H1 (cell line): ENCODE measurements around the gene DUS4L. TPM values are rescaled to one million over a fixed set of nuclear protein-coding genes. Genes with fewer than 3 reads are reported as not detected.

ENCODE experiments used
- CTCF ChIA-PET: fragments of 300-600 bp; sonication (Branson Sonifier 250); formaldehyde crosslinking; loops from one replicate; lab custom pipeline; 2021; ENCODE audit not compliant: partially characterized antibody; lab: Charles Lee
- POLR2A ChIA-PET: fragments of 300-600 bp; sonication (Branson Sonifier 250); formaldehyde crosslinking; loops from one replicate; lab custom pipeline; 2021; ENCODE audit warnings: inconsistent platforms; ENCODE audit not compliant: partially characterized antibody; lab: Charles Lee
- DNase-seq, 2 experiments: peaks; one replicate each; pipeline versions ENCODE4 v3.0.0 to v3.0.0-alpha.2; 2010 to 2022; ENCODE audit warnings: low spot score in 2 of 2, low read depth in 1 of 2, mixed read lengths in 1 of 2
- FAIRE-seq: peaks from 2 replicates; lab custom pipeline; 2011; peaks lifted over from hg19 to GRCh38; lab: Jason Lieb, UNC
- H2AFZ ChIP-seq: 2 replicates; pipeline ENCODE4 v1.8.1; 2012; ENCODE audit warnings: low read length, inconsistent platforms
- H2AK5ac ChIP-seq: 2 replicates; pipeline ENCODE4 v1.6.1; 2013; ENCODE audit warnings: low read depth, low read length
- H2BK120ac ChIP-seq: replicated peaks from 2 replicates; pipeline ENCODE3; 2013; ENCODE audit warnings: low read depth, low read length, inconsistent platforms
- H2BK12ac ChIP-seq: 2 replicates; pipeline ENCODE4 v1.6.1; 2013; ENCODE audit warnings: low read depth, low read length
- H2BK15ac ChIP-seq: 2 replicates; pipeline ENCODE4 v1.6.1; 2013; ENCODE audit warnings: low read length
- H2BK20ac ChIP-seq: 2 replicates; pipeline ENCODE4 v1.6.1; 2013; ENCODE audit warnings: low read length
- H2BK5ac ChIP-seq: 2 replicates; pipeline ENCODE4 v1.6.1; 2013; ENCODE audit warnings: low read depth, low read length
- H3K14ac ChIP-seq: 2 replicates; pipeline ENCODE4 v1.6.1; 2013; ENCODE audit warnings: inconsistent platforms; ENCODE audit not compliant: insufficient read length
- H3K18ac ChIP-seq: 2 replicates; pipeline ENCODE4 v1.6.1; 2013; ENCODE audit warnings: low read length; ENCODE audit errors: extremely low read depth
- H3K23ac ChIP-seq: 2 replicates; pipeline ENCODE4 v1.6.1; 2013; ENCODE audit warnings: inconsistent platforms; ENCODE audit not compliant: insufficient read length
- H3K23me2 ChIP-seq: 2 replicates; pipeline ENCODE4 v1.6.1; 2013; ENCODE audit warnings: low read depth, low read length
- H3K27ac ChIP-seq: 2 replicates; pipeline ENCODE4 v1.6.1; 2011; ENCODE audit warnings: low read depth, low read length, inconsistent platforms
- H3K27me3 ChIP-seq, 4 experiments: replicated peaks in 1 of 4; 1 replicate in 1 of 4; 2 replicates in 3 of 4; pipeline versions ENCODE4 v1.6.1 to v1.8.1; 2011 to 2013; ENCODE audit warnings: low read length in 3 of 4, mild to moderate bottlenecking in 3 of 4, inconsistent platforms in 2 of 4, mixed read lengths in 2 of 4, moderate library complexity in 1 of 4; ENCODE audit not compliant: control insufficient read depth in 3 of 4, insufficient read depth in 3 of 4; ENCODE audit errors: extremely low read depth in 1 of 4
- H3K36me3 ChIP-seq, 4 experiments: 2 replicates each; pipeline versions ENCODE4 v1.6.1 to v1.8.1; 2011 to 2013; ENCODE audit warnings: mild to moderate bottlenecking in 4 of 4, low read length in 3 of 4, moderate library complexity in 2 of 4, control low read depth in 1 of 4, inconsistent platforms in 1 of 4; ENCODE audit not compliant: insufficient read depth in 4 of 4, control insufficient read depth in 2 of 4
- H3K4ac ChIP-seq: replicated peaks from 2 replicates; pipeline ENCODE3; 2013; ENCODE audit warnings: low read length, low read depth, mixed read lengths, inconsistent platforms; ENCODE audit not compliant: insufficient read length
- H3K4me1 ChIP-seq, 4 experiments: replicated peaks in 1 of 4; 1 replicate in 1 of 4; 2 replicates in 3 of 4; pipeline versions ENCODE4 v1.6.1 to v1.8.1; 2011 to 2013; ENCODE audit warnings: low read length in 3 of 4, inconsistent platforms in 2 of 4, mixed read lengths in 1 of 4; ENCODE audit not compliant: insufficient read depth in 4 of 4, control insufficient read depth in 3 of 4
- H3K4me2 ChIP-seq, 2 experiments: 2 replicates each; pipeline versions ENCODE4 v1.6.1 to v1.8.1; 2011 to 2013; ENCODE audit warnings: low read depth in 2 of 2, low read length in 2 of 2, control low read depth in 1 of 2, inconsistent platforms in 1 of 2, mild to moderate bottlenecking in 1 of 2; ENCODE audit not compliant: insufficient read depth in 1 of 2
- H3K4me3 ChIP-seq, 4 experiments: fragments of 200-600, 300-600 bp in 1 of 4; sonication (generic), shearing (Covaris generic), sonication (Bioruptor Twin) in 1 of 4; 2 replicates each; pipeline versions ENCODE4 v1.5.1 to v1.8.1; 2011 to 2016; ENCODE audit warnings: low read length in 4 of 4, low read depth in 3 of 4, control low read depth in 2 of 4, inconsistent platforms in 2 of 4, mild to moderate bottlenecking in 2 of 4, mixed read lengths in 1 of 4, moderate library complexity in 1 of 4; ENCODE audit not compliant: insufficient read depth in 2 of 4; ENCODE audit errors: extremely low read depth in 1 of 4
- H3K56ac ChIP-seq: replicated peaks from 2 replicates; pipeline ENCODE3; 2013; ENCODE audit warnings: low read depth, mild to moderate bottlenecking, mixed read lengths, low read length, inconsistent platforms; ENCODE audit not compliant: insufficient read length
- H3K79me1 ChIP-seq: 2 replicates; pipeline ENCODE4 v1.6.1; 2013; ENCODE audit warnings: low read depth, low read length, control low read depth
- H3K79me2 ChIP-seq, 2 experiments: 2 replicates each; pipeline versions ENCODE4 v1.6.1 to v1.8.1; 2012 to 2013; ENCODE audit warnings: low read length in 2 of 2, mild to moderate bottlenecking in 2 of 2, inconsistent platforms in 1 of 2; ENCODE audit not compliant: insufficient read depth in 2 of 2, control insufficient read depth in 1 of 2
- H3K9ac ChIP-seq, 4 experiments: replicated peaks in 1 of 4; 1 replicate in 1 of 4; 2 replicates in 3 of 4; pipeline versions ENCODE4 v1.6.1 to v1.8.1; 2011 to 2013; ENCODE audit warnings: low read depth in 3 of 4, low read length in 3 of 4, control low read depth in 2 of 4, mild to moderate bottlenecking in 2 of 4, moderate library complexity in 2 of 4, inconsistent platforms in 1 of 4; ENCODE audit errors: extremely low read depth in 1 of 4
- H3K9me3 ChIP-seq, 2 experiments: 2 replicates each; pipeline versions ENCODE4 v1.6.1 to v1.8.1; 2012 to 2013; ENCODE audit warnings: mild to moderate bottlenecking in 2 of 2, moderate library complexity in 2 of 2, control low read depth in 1 of 2, inconsistent platforms in 1 of 2, low read depth in 1 of 2, low read length in 1 of 2, mixed read lengths in 1 of 2; ENCODE audit not compliant: insufficient read depth in 2 of 2
- H4K20me1 ChIP-seq, 2 experiments: replicated peaks in 1 of 2; 2 replicates each; pipeline versions ENCODE3 to v1.8.1; 2011 to 2013; ENCODE audit warnings: inconsistent platforms in 2 of 2, low read length in 2 of 2, mild to moderate bottlenecking in 1 of 2; ENCODE audit not compliant: insufficient read depth in 2 of 2, control insufficient read depth in 1 of 2
- H4K5ac ChIP-seq: 2 replicates; pipeline ENCODE4 v1.6.1; 2013; ENCODE audit warnings: low read length, low read depth, mixed read lengths, inconsistent platforms; ENCODE audit not compliant: insufficient read length
- H4K8ac ChIP-seq: 2 replicates; pipeline ENCODE4 v1.8.0; 2013; ENCODE audit warnings: mild to moderate bottlenecking, moderate library complexity, low read length, inconsistent platforms; ENCODE audit not compliant: insufficient read depth; ENCODE audit errors: extremely low read depth
- H4K91ac ChIP-seq: replicated peaks from 2 replicates; pipeline ENCODE3; 2013; ENCODE audit warnings: low read length, mixed read lengths, inconsistent platforms; ENCODE audit not compliant: insufficient read length
- KDM5A ChIP-seq: fragments of 200-600 bp; IDR thresholded peaks from 2 replicates; pipeline ENCODE4 v1.7.1; 2012; ENCODE audit warnings: mild to moderate bottlenecking, low read length, inconsistent platforms, mixed read lengths
- WGBS, 2 experiments: shearing (Covaris generic) in 1 of 2; methylation state at CpG; one replicate each; pipeline versions ENCODE4 v1.1.6 to v1.1.7; 2013 to 2015; ENCODE audit warnings: low lambda C conversion rate in 2 of 2, mixed read lengths in 2 of 2, inconsistent platforms in 1 of 2, low coverage in 1 of 2, missing lambda C conversion rate in 1 of 2; ENCODE audit not compliant: insufficient replicate concordance in 2 of 2, insufficient coverage in 1 of 2, insufficient read length in 1 of 2; ENCODE audit errors: extremely low coverage in 1 of 2, missing lambda C conversion rate in 1 of 2; 5-methylcytosine and 5-hydroxymethylcytosine counted together
- polyA plus RNA-seq, 7 experiments: library from polyadenylated mRNA; depleted of rRNA in 3 of 7; stranded (reverse) in 5 of 7; unstranded in 2 of 7; fragments of >200 nt in 5 of 7; fragments of 200-250 nt in 2 of 7; gene quantifications; 1 replicate in 5 of 7; 2 replicates in 1 of 7; 4 replicates in 1 of 7; pipeline versions ENCODE4 v1.2.1 to v1.2.3, GENCODE V29; 2011 to 2013; ENCODE audit warnings: missing spikeins in 2 of 7, mixed read lengths in 2 of 7
- total RNA-seq: library from RNA; stranded (reverse); fragmentation: NEBNext Ultra II Directional; extraction: Animal tissue kit (Norgen Biotek cat#: 25700); gene quantifications from 2 replicates; pipeline ENCODE4 v1.2.1, GENCODE V29; 2021

Gene DUS4L
- total and polyA plus RNA-seq, 2 of the 8 experiments (the other 6 are each of a cell fraction or from before 2014, with no cell fraction given), result 6.1 to 11.5 TPM

DNA sequence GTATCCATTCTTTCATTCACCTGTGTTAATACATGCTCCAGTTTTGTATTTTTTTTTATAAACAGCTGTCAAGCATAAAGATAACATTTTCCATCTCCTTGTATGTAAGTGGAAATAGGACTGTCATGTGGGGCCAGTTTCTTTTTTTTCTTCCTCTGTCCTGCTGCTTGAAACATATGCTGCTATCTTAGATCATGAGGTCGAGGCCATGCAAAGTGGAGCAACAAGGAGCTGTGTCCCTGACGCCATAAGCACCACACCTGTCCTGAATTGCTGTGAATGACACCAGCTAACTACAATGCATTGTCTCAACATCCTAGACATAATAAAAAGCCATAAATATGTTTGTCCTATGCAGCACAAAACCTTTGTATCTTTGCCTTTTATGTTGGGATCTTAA lies 59.1 kb downstream of the DUS4L start:
- POLR2A ChIA-PET, result no interaction called here
- H4K8ac ChIP-seq, result no peak overlapping the region
- CTCF ChIA-PET, result interaction anchor here (1.3 kb wide), 1 partner anchor 9 kb away, joined by 4 read pairs; no protein-coding TSS in a partner anchor

More for the DNA sequence above, 59.1 kb downstream of the DUS4L start:
- Histone ChIP-seq H2BK5ac (no peak overlapping the region), H3K4me3 (no peak overlapping the region), H3K4ac (no peak overlapping the region), H3K56ac (no peak overlapping the region), H4K91ac (no peak overlapping the region), H4K20me1 (no peaks in the 10 kb centered on the region), H2BK12ac (no peak overlapping the region), H3K27me3 (no peaks in the 10 kb centered on the region), H3K9me3 (no peaks in the 10 kb centered on the region), H3K23me2 (no peaks in the 10 kb centered on the region), H3K79me1 (no peaks in the 10 kb centered on the region), H3K27ac (no peak overlapping the region), H4K5ac (no peak overlapping the region), H2BK20ac (no peak overlapping the region), H2BK15ac (no peak overlapping the region), H3K36me3 (no peaks in the 10 kb centered on the region), H3K79me2 (no peaks in the 10 kb centered on the region), H2AFZ (no peak overlapping the region), H3K23ac (no peak overlapping the region), H3K9ac (no peak overlapping the region), H3K4me1 (no peaks in the 10 kb centered on the region), H3K14ac (no peak overlapping the region), H3K18ac (no peak overlapping the region), H2AK5ac (no peak overlapping the region), H3K4me2 (no peak overlapping the region), H2BK120ac (no peak overlapping the region)
- FAIRE-seq (no peak), DNase-seq (no peak)
- 97% methylated on average over 2 of the region's 2 CpGs; no CpG with 5 or more reads in 1 of the 2 experiments for WGBS, 2 experiments
- TF ChIP-seq KDM5A, result no peak
